Astrocyte (in vitro differentiated cells and primary cell): ENCODE data around the gene ZIC4. TPM values are rescaled to one million over a fixed set of nuclear protein-coding genes. Genes with fewer than 3 reads are reported as not detected.

Source experiments
- DNase-seq: peaks from one replicate; pipeline ENCODE4 v3.0.0-alpha.2; 2010; ENCODE audit warnings: low read depth
- FAIRE-seq: peaks from 2 replicates; lab custom pipeline; 2011; peaks lifted over from hg19 to GRCh38; lab: Jason Lieb, UNC
- H2AFZ ChIP-seq: 2 replicates; pipeline ENCODE4 v1.6.0; 2012; ENCODE audit warnings: low read depth, low read length, inconsistent platforms
- H3K27ac ChIP-seq: 2 replicates; pipeline ENCODE4 v1.5.1; 2011; ENCODE audit warnings: low read depth, low read length, inconsistent platforms
- H3K27me3 ChIP-seq: 2 replicates; pipeline ENCODE4 v1.6.0; 2011; ENCODE audit warnings: low read length, inconsistent platforms; ENCODE audit not compliant: insufficient read depth
- H3K36me3 ChIP-seq: 2 replicates; pipeline ENCODE4 v1.5.1; 2011; ENCODE audit warnings: low read length, inconsistent platforms; ENCODE audit not compliant: insufficient read depth
- H3K4me1 ChIP-seq: 2 replicates; pipeline ENCODE4 v1.5.1; 2011; ENCODE audit warnings: low read length, inconsistent platforms; ENCODE audit not compliant: insufficient read depth
- H3K4me2 ChIP-seq: 2 replicates; pipeline ENCODE4 v1.6.0; 2012; ENCODE audit warnings: low read length, inconsistent platforms
- H3K4me3 ChIP-seq: 2 replicates; pipeline ENCODE4 v1.5.1; 2011; ENCODE audit warnings: low read depth, mild to moderate bottlenecking, low read length, inconsistent platforms; ENCODE audit not compliant: insufficient read depth
- H3K79me2 ChIP-seq: 2 replicates; pipeline ENCODE4 v1.6.0; 2012; ENCODE audit warnings: mild to moderate bottlenecking, low read length, inconsistent platforms; ENCODE audit not compliant: insufficient read depth
- H3K9ac ChIP-seq: 2 replicates; pipeline ENCODE4 v1.6.0; 2012; ENCODE audit warnings: mild to moderate bottlenecking, low read length, inconsistent platforms
- H3K9me3 ChIP-seq: 2 replicates; pipeline ENCODE4 v1.5.1; 2012; ENCODE audit warnings: low read depth, mild to moderate bottlenecking, low read length, inconsistent platforms; ENCODE audit not compliant: insufficient read depth
- H4K20me1 ChIP-seq: 2 replicates; pipeline ENCODE4 v1.6.0; 2012; ENCODE audit warnings: low read length, inconsistent platforms; ENCODE audit not compliant: insufficient read depth
- H3K27ac Mint-ChIP-seq: one replicate; pipeline ENCODE4 v1.8.0; 2021; ENCODE audit warnings: mild to moderate bottlenecking, mixed read lengths; ENCODE audit not compliant: unreplicated experiment
- H3K27me3 Mint-ChIP-seq: one replicate; pipeline ENCODE4 v1.8.0; 2021; ENCODE audit warnings: low read depth, mixed read lengths; ENCODE audit not compliant: unreplicated experiment
- H3K36me3 Mint-ChIP-seq: one replicate; pipeline ENCODE4 v1.8.0; 2021; ENCODE audit warnings: low read depth, mixed read lengths; ENCODE audit not compliant: unreplicated experiment
- H3K4me1 Mint-ChIP-seq: one replicate; pipeline ENCODE4 v1.8.0; 2021; ENCODE audit warnings: low read depth, mixed read lengths; ENCODE audit not compliant: unreplicated experiment
- H3K4me3 Mint-ChIP-seq: one replicate; pipeline ENCODE4 v1.8.0; 2021; ENCODE audit warnings: mild to moderate bottlenecking, moderate library complexity, mixed read lengths; ENCODE audit not compliant: unreplicated experiment
- H3K9me3 Mint-ChIP-seq: one replicate; pipeline ENCODE4 v1.8.0; 2021; ENCODE audit warnings: mild to moderate bottlenecking, mixed read lengths; ENCODE audit not compliant: unreplicated experiment
- EZH2 ChIP-seq: IDR thresholded peaks from 2 replicates; pipeline ENCODE4 v1.6.1; 2012; ENCODE audit warnings: mild to moderate bottlenecking, low read length, inconsistent platforms; ENCODE audit not compliant: insufficient read depth
- total RNA-seq: library from RNA; stranded (reverse); gene quantifications from 2 replicates; pipeline ENCODE4 v1.2.1, GENCODE V29; 2021
- TF ChIP-seq, protein P1 (sequence below): IDR thresholded peaks from 2 replicates; pipeline ENCODE4 v1.5.1; 2011; ENCODE audit warnings: low read depth, mild to moderate bottlenecking, inconsistent platforms, low read length, moderate library complexity; ENCODE audit not compliant: insufficient read depth

ZIC4 gene
- total RNA-seq, 1 donor from 2014 or later, result not detected

DNA sequence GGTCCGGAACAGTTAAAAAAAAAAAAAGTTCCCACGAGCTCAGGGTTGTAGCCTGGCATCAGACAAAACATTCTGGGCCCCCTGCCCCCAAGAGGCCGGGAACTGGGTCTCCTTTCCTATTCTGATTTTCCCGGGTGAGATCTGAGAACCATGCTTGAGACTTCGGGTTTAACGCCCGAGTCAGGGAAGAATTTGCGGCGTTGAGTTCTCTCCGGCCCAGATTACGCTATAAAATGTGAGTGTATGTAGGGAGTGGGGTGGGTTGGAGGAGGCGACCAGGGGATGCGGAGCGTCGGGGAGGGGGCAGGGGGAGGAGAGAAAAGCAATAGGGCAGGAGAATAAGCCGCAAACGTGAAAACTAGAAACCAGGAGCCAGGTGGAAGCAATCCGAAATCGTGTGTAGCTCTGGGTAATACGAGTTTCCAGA lies 5.5 kb upstream of the ZIC4 start:
- Mint-ChIP-seq H3K27ac (peak overlapping the region; percentile 85), H3K4me1 (peaks cover 4% of the 10 kb centered on the region)
- peaks cover 13% of the 10 kb centered on the region for H4K20me1 ChIP-seq

DNA sequence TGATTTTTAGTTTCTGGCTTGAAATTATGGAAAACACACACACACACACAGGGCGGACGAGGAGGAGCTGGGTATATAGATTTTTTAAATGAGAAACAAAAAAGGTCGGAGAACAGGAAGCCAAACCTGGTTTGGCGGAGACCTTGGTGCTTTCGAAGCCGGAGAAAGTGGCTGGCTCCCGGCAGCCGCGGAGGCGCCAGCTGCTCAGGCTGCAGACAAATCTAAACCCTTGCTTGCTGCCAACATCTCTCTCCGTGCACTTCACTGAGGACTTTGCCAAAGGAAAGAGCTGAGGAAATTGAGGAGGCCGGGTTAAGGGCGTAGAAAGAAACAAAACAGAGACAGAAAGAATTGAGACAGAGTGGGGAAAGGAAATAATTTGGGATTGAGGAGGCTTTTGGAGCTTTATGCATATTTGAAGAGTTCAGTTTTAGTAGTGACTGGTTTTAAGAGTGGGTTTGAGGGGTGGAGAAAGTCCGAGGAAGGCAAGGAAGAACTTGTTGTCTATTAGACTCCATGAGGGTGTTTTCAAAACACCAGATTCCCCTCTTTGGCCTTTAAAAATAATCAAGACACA lies 5.0 kb upstream of the ZIC4 start:
- Mint-ChIP-seq H3K36me3 (no peaks in the 10 kb centered on the region), H3K9me3 (peaks cover 31% of the 10 kb centered on the region), H3K4me1 (peaks cover 4% of the 10 kb centered on the region), H3K27ac (peak overlapping the region; percentile 85), H3K27me3 (peaks cover 85% of the 10 kb centered on the region), H3K4me3 (peak overlapping the region; percentile 17)
- H3K4me3 ChIP-seq, result peak overlapping the region; percentile 82
- no peaks in the 10 kb centered on the region for H3K9me3 ChIP-seq
- H2AFZ ChIP-seq, result no peak overlapping the region
- no peak for FAIRE-seq
- peaks cover 61% of the 10 kb centered on the region for H3K27me3 ChIP-seq
- peaks cover 81% of the 10 kb centered on the region for H3K79me2 ChIP-seq
- no peak for DNase-seq
- peak overlapping the region; percentile 88 for H3K4me2 ChIP-seq
- peaks cover 4% of the 10 kb centered on the region for H3K36me3 ChIP-seq
- H3K4me1 ChIP-seq, result peaks cover 17% of the 10 kb centered on the region
- H3K9ac ChIP-seq, result peak overlapping the region; percentile 93
- no peak for TF ChIP-seq EZH2
- TF ChIP-seq, protein P1, sequence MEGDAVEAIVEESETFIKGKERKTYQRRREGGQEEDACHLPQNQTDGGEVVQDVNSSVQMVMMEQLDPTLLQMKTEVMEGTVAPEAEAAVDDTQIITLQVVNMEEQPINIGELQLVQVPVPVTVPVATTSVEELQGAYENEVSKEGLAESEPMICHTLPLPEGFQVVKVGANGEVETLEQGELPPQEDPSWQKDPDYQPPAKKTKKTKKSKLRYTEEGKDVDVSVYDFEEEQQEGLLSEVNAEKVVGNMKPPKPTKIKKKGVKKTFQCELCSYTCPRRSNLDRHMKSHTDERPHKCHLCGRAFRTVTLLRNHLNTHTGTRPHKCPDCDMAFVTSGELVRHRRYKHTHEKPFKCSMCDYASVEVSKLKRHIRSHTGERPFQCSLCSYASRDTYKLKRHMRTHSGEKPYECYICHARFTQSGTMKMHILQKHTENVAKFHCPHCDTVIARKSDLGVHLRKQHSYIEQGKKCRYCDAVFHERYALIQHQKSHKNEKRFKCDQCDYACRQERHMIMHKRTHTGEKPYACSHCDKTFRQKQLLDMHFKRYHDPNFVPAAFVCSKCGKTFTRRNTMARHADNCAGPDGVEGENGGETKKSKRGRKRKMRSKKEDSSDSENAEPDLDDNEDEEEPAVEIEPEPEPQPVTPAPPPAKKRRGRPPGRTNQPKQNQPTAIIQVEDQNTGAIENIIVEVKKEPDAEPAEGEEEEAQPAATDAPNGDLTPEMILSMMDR, result no peak
- peaks cover 13% of the 10 kb centered on the region for H4K20me1 ChIP-seq
- H3K27ac ChIP-seq, result peak overlapping the region; percentile 84

More for the DNA sequence above, 5.5 kb upstream of the ZIC4 start:
- peaks cover 85% of the 10 kb centered on the region for H3K27me3 Mint-ChIP-seq
- DNase-seq (no peak), FAIRE-seq (no peak)
- Histone ChIP-seq H3K36me3 (peaks cover 4% of the 10 kb centered on the region), H3K9me3 (no peaks in the 10 kb centered on the region), H3K4me2 (peak overlapping the region; percentile 88), H3K4me1 (peaks cover 13% of the 10 kb centered on the region), H3K4me3 (peak overlapping the region; percentile 82), H3K9ac (peak overlapping the region; percentile 93), H2AFZ (no peak overlapping the region), H3K27me3 (peaks cover 56% of the 10 kb centered on the region), H3K27ac (peak overlapping the region; percentile 84), H3K79me2 (peaks cover 76% of the 10 kb centered on the region)
- TF ChIP-seq, protein P1, result no peak
- no peak for TF ChIP-seq EZH2
- no peaks in the 10 kb centered on the region for H3K36me3 Mint-ChIP-seq
- H3K4me3 Mint-ChIP-seq, result no peak overlapping the region
- peaks cover 27% of the 10 kb centered on the region for H3K9me3 Mint-ChIP-seq
